GM12801 (cell line): ENCODE results near the gene SLC4A3.

ENCODE experiments used
- TF ChIP-seq, protein P1 (sequence below): IDR thresholded peaks from one replicate; pipeline ENCODE4 v1.5.1; 2011; ENCODE audit warnings: control low read depth; ENCODE audit not compliant: insufficient read length; ENCODE audit errors: extremely low read depth

Gene SLC4A3

DNA sequence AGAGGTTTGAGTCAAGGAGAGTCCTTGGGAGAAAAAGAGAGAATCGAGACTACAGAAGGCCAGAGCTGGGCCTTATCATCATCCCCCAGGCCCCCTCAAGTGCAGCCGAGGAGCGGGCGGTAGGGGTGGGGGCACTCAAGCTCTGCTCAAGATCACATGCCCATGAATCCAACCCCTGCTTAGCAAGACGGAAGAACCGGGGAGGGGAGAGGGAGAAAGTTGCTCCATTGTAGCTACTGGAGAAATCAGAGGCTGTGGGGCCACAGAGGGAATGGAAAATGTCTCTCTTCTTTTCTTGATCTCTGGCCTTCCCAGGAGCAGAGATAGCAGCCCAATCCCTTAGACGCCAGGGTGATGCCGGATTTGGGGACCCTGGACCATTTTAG lies 14.6 kb downstream of the SLC4A3 start:
- TF ChIP-seq, protein P1, sequence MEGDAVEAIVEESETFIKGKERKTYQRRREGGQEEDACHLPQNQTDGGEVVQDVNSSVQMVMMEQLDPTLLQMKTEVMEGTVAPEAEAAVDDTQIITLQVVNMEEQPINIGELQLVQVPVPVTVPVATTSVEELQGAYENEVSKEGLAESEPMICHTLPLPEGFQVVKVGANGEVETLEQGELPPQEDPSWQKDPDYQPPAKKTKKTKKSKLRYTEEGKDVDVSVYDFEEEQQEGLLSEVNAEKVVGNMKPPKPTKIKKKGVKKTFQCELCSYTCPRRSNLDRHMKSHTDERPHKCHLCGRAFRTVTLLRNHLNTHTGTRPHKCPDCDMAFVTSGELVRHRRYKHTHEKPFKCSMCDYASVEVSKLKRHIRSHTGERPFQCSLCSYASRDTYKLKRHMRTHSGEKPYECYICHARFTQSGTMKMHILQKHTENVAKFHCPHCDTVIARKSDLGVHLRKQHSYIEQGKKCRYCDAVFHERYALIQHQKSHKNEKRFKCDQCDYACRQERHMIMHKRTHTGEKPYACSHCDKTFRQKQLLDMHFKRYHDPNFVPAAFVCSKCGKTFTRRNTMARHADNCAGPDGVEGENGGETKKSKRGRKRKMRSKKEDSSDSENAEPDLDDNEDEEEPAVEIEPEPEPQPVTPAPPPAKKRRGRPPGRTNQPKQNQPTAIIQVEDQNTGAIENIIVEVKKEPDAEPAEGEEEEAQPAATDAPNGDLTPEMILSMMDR: no peak

DNA sequence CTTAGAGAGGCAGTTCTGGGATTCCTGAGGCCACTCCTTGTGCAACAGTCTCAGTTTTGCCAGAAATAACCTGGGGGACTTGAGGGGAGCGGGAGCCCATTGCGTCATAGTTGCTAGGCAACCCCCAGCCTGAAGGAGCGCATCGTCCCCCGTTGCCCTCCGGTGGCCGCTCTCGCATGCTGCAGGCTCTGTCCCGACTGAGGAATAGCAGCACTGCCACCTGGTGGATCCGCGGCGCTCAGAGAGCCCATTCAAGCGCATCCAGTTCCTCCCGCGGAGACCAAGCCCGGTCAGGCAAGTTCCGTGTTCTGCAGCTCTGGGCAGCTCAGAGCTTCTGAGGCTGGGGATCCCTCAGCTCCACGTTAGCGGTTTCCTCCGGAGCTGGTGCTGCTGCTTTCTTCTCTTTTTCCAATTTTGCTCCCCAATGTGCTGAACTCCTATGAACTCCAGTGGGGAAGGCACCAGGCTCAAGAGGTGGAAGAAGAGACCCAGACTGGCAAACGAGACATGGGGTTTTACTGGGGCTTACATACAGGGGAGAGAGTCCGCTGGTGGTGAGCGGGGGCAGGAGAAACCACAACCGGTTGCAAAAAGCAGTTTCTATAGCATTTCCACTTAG lies 15.1 kb downstream of the SLC4A3 start:
- TF ChIP-seq, protein P1: peak; percentile 57

DNA sequence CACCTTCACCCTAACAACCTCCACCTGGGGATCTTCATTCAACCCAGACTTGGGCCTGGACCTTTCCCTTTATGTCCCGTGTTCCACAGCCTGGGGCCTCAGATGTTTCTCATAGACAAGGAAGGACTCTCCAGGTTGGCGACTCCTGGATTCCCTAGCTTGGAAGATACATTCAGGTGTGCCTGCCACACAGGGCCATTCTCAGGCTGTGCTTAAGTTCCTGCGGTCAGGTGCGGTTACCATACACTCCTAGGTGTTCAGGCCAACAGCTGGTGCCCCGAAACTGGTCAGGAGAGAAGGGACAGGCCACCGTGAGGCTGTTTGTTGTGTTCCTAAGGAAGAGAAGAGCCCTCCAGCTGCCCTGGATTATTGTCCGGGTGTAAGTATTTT lies 15.6 kb downstream of the SLC4A3 start:
- TF ChIP-seq, protein P1: no peak

DNA sequence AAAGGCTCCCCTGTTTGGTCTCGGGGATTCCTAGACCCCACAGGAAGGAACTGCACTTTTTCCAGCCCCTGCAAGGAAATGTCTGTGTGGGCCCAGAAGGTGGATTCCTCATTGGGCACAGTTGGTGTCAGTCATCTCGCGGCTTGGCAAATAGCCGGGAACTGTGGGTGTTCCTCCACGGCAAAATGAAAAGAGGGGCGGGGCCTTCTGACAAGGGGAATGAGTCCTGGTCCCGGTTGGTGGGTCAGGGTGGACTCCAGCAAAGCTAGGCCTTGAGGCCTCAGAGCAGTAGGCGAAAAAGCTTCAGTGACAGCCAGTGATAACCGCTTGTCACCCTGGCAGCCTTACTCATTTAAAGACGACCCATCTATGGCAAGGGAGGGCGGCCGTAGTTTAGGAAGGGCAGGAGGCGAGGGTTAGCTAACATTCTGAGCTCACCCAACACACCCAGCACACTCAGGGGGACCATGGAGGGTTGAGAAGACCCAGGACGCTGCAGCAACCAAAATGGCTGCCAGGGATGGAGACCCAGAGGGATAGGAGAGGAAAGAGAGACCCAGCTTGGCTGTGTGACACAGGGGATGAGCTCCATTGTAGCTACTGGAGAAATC lies 16.5 kb downstream of the SLC4A3 start:
- TF ChIP-seq, protein P1: no peak

DNA sequence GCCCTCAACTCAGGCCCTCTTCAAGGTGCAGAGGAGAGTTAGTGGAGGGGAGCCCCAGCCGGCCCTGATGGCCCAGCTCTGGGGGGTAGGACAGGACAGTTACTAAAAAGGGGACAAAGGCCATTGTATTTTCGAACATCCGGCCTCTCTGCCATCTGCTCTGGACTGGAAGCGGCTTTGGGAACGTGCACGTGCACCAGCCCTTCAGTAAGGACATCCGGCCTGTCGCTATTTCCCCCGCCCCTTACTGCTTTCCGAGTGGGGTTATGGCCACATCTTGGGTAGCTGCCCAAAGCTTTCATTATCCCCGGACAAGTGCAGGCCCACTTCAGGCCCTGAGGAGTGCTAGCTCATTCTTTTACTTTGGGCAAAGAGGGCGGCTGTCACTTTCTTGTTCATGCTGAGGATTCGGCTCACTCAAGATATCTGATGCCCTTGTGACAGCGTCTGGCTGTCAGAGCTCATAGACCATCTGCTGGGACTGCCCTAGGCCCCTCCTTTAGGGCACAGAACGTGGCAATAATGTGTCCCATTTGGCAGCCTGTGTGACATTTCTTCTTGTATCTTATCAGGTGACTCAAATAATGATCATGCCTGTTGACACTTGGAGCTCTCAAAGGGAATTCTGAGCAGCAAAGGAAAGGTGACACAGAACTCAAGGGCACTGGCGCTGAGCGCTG lies 17.5 kb downstream of the SLC4A3 start:
- TF ChIP-seq, protein P1: no peak

DNA sequence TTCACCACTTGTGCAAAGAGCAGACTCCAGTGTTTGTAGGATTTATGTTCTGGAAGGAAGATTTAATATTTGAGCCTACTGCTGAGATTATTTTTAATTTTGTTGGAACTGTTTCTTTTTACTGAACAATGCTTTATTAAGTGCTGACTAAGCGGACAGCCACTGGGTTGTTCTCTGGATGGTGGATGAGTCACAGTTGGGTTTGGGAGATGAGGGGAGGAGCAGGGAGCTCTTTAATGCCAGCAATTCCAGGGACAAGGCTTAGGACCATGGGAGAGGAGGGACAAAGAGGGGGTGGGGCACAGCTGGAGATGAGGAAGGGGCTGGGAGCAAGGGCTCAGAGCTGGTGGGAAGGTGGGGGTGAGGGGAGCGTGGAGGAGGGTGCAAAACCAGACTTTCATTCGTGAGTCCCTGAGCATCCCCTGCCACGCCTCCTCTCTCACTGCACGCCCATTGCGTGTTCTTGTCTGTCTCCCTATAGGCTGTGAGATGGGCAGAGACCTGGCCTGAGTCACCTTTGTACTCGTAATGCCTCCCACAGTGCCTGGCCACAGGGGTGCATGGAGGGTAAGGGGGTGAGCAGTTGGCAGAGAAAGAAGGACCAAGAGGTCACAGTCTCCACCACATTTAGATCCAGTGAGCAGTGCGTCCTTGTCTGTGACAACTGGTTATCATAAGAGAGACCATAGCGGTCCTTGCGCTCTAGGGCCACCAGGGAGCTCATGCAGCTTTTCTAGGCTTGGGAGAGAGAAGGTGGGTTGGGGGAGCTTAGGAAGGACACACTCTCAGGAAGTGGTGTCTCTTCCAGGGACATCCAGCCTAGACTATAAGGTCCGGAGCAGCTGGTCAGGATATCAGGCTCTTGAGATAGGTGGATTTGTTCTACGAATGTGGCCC lies 18.4 kb downstream of the SLC4A3 start:
- TF ChIP-seq, protein P1: no peak

DNA sequence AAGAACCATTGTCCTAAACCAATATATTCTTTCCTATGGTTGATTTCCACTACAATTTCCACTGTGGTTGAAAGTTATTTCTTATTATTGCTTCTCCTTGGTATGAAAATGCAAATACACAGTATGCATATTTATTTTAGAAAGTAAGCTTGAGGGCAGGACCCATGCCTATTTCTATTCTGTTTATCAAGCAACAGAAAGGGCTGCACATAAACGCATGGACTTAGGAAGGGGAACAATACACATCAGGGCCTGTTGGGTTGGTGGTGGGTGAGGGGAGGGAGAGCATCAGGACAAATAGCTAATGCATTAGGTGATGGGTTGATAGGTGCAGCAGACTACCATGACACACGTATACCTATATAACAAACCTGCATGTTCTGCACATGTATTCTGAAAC lies 20.7 kb downstream of the SLC4A3 start:
- TF ChIP-seq, protein P1: no peak
